ENCODE measurements around the gene NWD2.

Gene NWD2

DNA sequence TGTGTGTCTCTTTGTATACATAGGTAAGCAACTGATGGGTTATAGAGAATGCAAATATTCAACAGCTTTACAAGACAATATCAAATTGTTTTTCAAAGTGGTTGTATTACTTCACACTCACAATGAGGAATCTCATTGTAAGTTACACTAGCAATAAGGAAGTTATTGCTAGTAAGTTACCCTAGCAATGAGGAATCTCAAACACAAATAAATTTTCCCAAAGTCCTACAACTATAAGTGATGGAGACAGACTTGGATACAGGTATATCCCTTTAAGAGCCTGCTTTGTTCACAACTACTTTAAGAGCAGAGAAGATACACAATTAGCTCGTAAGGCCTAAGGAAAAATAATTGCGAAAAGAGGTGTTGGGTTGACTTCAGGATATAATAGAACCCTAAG, 28.3 kb upstream of the NWD2 start:
- no peaks in the 10 kb centered on the region for H3K4me1 ChIP-seq (ENCODE audit: low read length)
- no peaks in the 10 kb centered on the region for H3F3A ChIP-seq (ENCODE audit: insufficient read depth, low read length)
- no peaks in the 10 kb centered on the region for H3K36me3 ChIP-seq (replicated peaks; ENCODE audit: insufficient read depth, low read length)
- no peak overlapping the region for H3K4me2 ChIP-seq (ENCODE audit: low read depth, low read length)
- H3K9me2 ChIP-seq (replicated peaks; ENCODE audit: insufficient read depth, low read length): no peaks in the 10 kb centered on the region
- H3K27ac ChIP-seq (ENCODE audit: low read length): no peak overlapping the region
- H3K9me3 ChIP-seq (replicated peaks; ENCODE audit: insufficient read depth, low read length): no peaks in the 10 kb centered on the region
- no peak for DNase-seq
- H3K4me3 ChIP-seq (ENCODE audit: low read length): no peak overlapping the region
- H3K79me2 ChIP-seq (ENCODE audit: low read length): no peaks in the 10 kb centered on the region
- H4K20me1 ChIP-seq (ENCODE audit: insufficient read depth, low read length): no peaks in the 10 kb centered on the region
- TF ChIP-seq EZH2phosphoT487 (IDR thresholded peaks at IDR 0.05; ENCODE audit: low read length) (no peak), EZH2 (optimal IDR thresholded peaks at IDR 0.05; ENCODE audit: low read depth, low read length) (no peak)
- TF ChIP-seq, protein P1, sequence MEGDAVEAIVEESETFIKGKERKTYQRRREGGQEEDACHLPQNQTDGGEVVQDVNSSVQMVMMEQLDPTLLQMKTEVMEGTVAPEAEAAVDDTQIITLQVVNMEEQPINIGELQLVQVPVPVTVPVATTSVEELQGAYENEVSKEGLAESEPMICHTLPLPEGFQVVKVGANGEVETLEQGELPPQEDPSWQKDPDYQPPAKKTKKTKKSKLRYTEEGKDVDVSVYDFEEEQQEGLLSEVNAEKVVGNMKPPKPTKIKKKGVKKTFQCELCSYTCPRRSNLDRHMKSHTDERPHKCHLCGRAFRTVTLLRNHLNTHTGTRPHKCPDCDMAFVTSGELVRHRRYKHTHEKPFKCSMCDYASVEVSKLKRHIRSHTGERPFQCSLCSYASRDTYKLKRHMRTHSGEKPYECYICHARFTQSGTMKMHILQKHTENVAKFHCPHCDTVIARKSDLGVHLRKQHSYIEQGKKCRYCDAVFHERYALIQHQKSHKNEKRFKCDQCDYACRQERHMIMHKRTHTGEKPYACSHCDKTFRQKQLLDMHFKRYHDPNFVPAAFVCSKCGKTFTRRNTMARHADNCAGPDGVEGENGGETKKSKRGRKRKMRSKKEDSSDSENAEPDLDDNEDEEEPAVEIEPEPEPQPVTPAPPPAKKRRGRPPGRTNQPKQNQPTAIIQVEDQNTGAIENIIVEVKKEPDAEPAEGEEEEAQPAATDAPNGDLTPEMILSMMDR (IDR thresholded peaks at IDR 0.05; ENCODE audit: low read length): no peak
- H2AFZ ChIP-seq (ENCODE audit: low read length): no peak overlapping the region
- no peak overlapping the region for H3K9ac ChIP-seq (ENCODE audit: low read length)
- no peaks in the 10 kb centered on the region for H3K27me3 ChIP-seq (replicated peaks; ENCODE audit: insufficient read depth, low read length)

DNA sequence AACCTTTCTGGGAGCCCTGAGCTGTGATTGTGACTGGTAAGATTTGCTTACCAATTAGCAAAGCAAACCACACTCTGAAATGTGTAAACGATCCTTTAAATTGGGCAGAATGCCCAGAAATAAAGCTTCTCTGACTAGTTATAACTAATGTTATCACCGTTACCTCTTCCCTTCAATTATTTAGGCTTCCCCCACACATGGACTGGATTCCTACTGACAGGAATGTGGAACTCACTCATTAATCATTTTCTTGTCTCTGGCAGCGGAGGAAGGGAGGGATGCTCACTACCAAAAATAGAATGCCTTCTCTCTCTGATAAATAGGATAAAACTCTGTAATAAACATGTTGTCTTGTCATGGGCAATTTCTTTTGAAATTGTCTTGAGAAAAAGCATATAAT, 25.3 kb upstream of the NWD2 start:
- no peaks in the 10 kb centered on the region for H3K27me3 ChIP-seq (replicated peaks; ENCODE audit: insufficient read depth, low read length)
- H3F3A ChIP-seq (ENCODE audit: insufficient read depth, low read length): no peaks in the 10 kb centered on the region
- H3K4me3 ChIP-seq (ENCODE audit: low read length): no peak overlapping the region
- H4K20me1 ChIP-seq (ENCODE audit: insufficient read depth, low read length): no peaks in the 10 kb centered on the region
- H3K9me2 ChIP-seq (replicated peaks; ENCODE audit: insufficient read depth, low read length): no peaks in the 10 kb centered on the region
- no peaks in the 10 kb centered on the region for H3K36me3 ChIP-seq (replicated peaks; ENCODE audit: insufficient read depth, low read length)
- no peak overlapping the region for H3K4me2 ChIP-seq (ENCODE audit: low read depth, low read length)
- no peak overlapping the region for H3K9ac ChIP-seq (ENCODE audit: low read length)
- no peaks in the 10 kb centered on the region for H3K79me2 ChIP-seq (ENCODE audit: low read length)
- H2AFZ ChIP-seq (ENCODE audit: low read length): no peak overlapping the region
- DNase-seq: no peak
- TF ChIP-seq EZH2phosphoT487 (IDR thresholded peaks at IDR 0.05; ENCODE audit: low read length): no peak
- no peaks in the 10 kb centered on the region for H3K4me1 ChIP-seq (ENCODE audit: low read length)
- no peak overlapping the region for H3K27ac ChIP-seq (ENCODE audit: low read length)
- no peaks in the 10 kb centered on the region for H3K9me3 ChIP-seq (replicated peaks; ENCODE audit: insufficient read depth, low read length)

DNA sequence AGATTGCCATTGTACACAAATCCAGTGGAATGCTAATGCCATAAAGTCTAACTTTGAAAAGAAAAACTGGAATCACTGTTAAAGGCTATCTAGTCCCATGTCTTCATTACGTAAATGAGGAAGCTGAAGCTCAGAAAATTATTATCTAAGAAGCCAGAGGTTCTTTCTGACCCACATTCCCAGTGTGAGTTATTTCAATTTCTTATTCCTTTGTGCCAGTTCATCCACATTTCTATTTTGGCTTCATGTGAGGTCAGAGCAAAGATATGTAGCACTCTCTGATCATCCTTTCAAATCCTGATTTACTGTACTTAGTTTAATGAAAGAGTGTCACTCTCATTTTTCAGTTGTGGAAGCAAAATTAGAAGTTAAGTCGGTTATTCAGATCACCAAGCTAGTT, 24.6 kb upstream of the NWD2 start:
- Histone ChIP-seq H3K4me2 (ENCODE audit: low read depth, low read length) (no peak overlapping the region), H3K27me3 (replicated peaks; ENCODE audit: insufficient read depth, low read length) (no peaks in the 10 kb centered on the region), H3K9ac (ENCODE audit: low read length) (no peak overlapping the region), H3K4me3 (ENCODE audit: low read length) (no peak overlapping the region), H3K36me3 (replicated peaks; ENCODE audit: insufficient read depth, low read length) (no peaks in the 10 kb centered on the region), H4K20me1 (ENCODE audit: insufficient read depth, low read length) (no peaks in the 10 kb centered on the region), H3K9me2 (replicated peaks; ENCODE audit: insufficient read depth, low read length) (no peaks in the 10 kb centered on the region), H2AFZ (ENCODE audit: low read length) (no peak overlapping the region), H3K4me1 (ENCODE audit: low read length) (no peaks in the 10 kb centered on the region), H3K79me2 (ENCODE audit: low read length) (no peaks in the 10 kb centered on the region), H3F3A (ENCODE audit: insufficient read depth, low read length) (no peaks in the 10 kb centered on the region), H3K9me3 (replicated peaks; ENCODE audit: insufficient read depth, low read length) (no peaks in the 10 kb centered on the region), H3K27ac (ENCODE audit: low read length) (no peak overlapping the region)
- no peak for DNase-seq
- TF ChIP-seq EZH2phosphoT487 (IDR thresholded peaks at IDR 0.05; ENCODE audit: low read length): no peak
- TF ChIP-seq EZH2 (optimal IDR thresholded peaks at IDR 0.05; ENCODE audit: low read depth, low read length): no peak
- TF ChIP-seq, protein P1 (IDR thresholded peaks at IDR 0.05; ENCODE audit: low read length): no peak

DNA sequence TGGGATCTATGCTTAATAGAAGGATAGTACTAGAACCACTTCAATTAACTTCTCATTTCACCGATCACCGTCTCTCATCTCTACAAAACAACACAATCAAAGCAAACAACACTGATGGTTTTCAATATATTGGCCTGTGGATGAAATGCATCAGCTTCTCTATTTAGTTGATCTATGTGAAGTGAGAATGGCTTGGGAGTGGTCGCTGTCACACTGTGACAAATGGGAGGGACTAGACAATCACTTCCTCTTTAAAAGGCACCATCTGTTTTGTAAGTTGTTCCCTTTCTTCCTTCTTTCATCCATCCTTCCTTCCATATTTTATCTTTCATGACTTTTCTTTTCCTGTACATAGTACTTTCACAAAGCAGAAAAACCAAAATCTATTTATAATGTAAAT, 23.9 kb upstream of the NWD2 start:
- H3K4me1 ChIP-seq (ENCODE audit: low read length): no peaks in the 10 kb centered on the region
- H3K9me2 ChIP-seq (replicated peaks; ENCODE audit: insufficient read depth, low read length): no peaks in the 10 kb centered on the region
- H4K20me1 ChIP-seq (ENCODE audit: insufficient read depth, low read length): no peaks in the 10 kb centered on the region
- no peak overlapping the region for H3K27ac ChIP-seq (ENCODE audit: low read length)
- no peaks in the 10 kb centered on the region for H3K9me3 ChIP-seq (replicated peaks; ENCODE audit: insufficient read depth, low read length)
- H3K4me3 ChIP-seq (ENCODE audit: low read length): no peak overlapping the region
- H3K27me3 ChIP-seq (replicated peaks; ENCODE audit: insufficient read depth, low read length): no peaks in the 10 kb centered on the region
- H3F3A ChIP-seq (ENCODE audit: insufficient read depth, low read length): no peaks in the 10 kb centered on the region
- no peak for DNase-seq
- no peaks in the 10 kb centered on the region for H3K79me2 ChIP-seq (ENCODE audit: low read length)
- no peak overlapping the region for H3K9ac ChIP-seq (ENCODE audit: low read length)
- no peak overlapping the region for H2AFZ ChIP-seq (ENCODE audit: low read length)
- TF ChIP-seq EZH2 (optimal IDR thresholded peaks at IDR 0.05; ENCODE audit: low read depth, low read length): no peak
- TF ChIP-seq EZH2phosphoT487 (IDR thresholded peaks at IDR 0.05; ENCODE audit: low read length): no peak
- TF ChIP-seq, protein P1 (IDR thresholded peaks at IDR 0.05; ENCODE audit: low read length): no peak
- H3K4me2 ChIP-seq (ENCODE audit: low read depth, low read length): no peak overlapping the region
- no peaks in the 10 kb centered on the region for H3K36me3 ChIP-seq (replicated peaks; ENCODE audit: insufficient read depth, low read length)
